Measurements from ENCODE around the gene MRPL57.
"Not testable (repeated sequence)": the region's sequence is repeated elsewhere in the genome, so short reads cannot be mapped to it uniquely, and the experiment has no call there.

MRPL57 gene

GRCh38 chr13:21176215-21176981 is at the start of gene MRPL57, which contains the start of gene SKA3:
Gene MRPL57 (plus strand): TSS chr13:21176658. CDS start chr13:21176917, 259 bp downstream.
Gene SKA3 (minus strand): TSS chr13:21176552. CDS start chr13:21176477, 75 bp downstream.
- peak; percentile 88 for DNase-seq (ENCODE audit: low read depth)

DNA sequence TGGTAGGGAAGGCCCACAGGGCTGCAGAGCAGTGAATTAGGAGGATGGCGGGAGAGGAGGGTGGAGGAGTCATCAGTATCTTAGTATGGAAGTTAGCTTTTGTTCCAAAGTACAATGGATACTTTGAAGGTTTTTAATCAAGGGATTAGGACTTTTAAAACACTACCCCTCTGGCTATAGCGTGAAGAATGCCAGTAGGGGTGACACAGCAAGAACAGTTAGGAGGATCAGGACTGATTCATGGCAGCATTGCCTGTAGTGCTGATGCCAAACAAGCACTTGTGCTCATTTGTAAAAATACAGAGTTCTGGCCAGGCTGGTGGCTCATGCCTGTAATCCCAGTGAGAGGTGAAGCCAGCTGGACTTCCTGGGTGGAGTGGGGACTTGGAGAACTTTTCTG is 46.3 kb upstream of the MRPL57 start:
- no peak for DNase-seq (ENCODE audit: low read depth)

DNA sequence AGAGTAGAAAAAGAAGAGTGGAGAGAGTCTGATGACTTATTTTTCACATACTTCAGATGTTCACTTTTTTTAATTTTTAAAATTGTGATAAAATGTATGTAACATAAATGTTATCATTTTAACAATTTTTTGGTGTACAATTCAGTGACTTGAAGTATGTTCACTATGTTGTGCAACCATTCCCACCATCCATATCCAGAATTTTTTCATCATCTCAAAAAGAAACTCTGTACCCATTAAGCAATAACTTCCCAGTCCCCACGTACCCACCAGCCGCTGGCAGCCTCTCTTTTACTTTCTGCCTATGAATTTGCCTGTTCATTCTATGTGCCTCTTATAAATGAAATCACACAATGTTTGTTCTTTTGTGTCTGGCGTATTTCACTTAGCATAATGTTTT is 43.4 kb upstream of the MRPL57 start:
- no peak for DNase-seq (ENCODE audit: low read depth)

- DNase-seq (ENCODE audit: low read depth): no peak
Observed at GRCh38 chr13:21134475-21134874, 42.0 kb upstream of the MRPL57 start.

GRCh38 chr13:21135833-21136232 is 40.6 kb upstream of the MRPL57 start:
- DNase-seq (ENCODE audit: low read depth): not testable (repeated sequence)

DNA sequence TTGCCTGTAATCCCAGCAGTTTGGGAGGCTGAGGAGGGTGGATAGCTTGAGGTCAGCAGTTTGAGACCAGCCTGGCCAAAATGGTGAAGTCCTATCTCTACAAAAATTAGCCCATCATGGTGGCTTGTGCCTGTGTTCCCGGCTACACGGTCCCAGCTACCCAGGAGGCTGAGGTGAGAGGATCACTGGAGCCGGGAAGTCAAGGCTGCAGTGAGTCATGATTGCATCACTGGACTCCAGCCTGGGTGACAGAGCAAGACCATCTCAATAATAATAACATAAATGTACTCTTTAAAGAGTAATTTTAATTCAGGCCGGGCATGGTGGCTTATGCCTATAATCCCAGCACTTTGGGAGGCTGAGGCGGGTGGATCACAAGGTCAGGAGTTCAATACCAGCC is 38.8 kb upstream of the MRPL57 start:
- DNase-seq (ENCODE audit: low read depth): no peak

DNA sequence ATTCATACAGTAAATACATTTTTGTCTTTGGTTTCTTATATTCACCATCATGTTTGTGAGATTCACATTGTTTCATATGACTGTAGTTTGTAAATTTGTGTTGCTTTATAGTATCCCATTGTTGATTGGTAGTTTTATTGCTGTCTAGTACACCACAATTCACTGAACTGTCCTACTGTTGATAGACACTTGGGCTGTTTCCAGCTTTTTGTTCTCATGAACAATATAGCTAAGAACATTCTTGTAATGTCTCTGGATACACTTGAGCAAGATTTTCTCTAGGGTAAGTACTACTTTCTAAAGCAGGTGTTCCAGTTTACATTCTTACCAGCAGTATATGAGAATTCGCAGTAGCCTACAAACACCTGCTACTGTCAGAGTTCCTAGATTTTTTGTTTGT is 37.9 kb upstream of the MRPL57 start:
- DNase-seq (ENCODE audit: low read depth): no peak

DNA sequence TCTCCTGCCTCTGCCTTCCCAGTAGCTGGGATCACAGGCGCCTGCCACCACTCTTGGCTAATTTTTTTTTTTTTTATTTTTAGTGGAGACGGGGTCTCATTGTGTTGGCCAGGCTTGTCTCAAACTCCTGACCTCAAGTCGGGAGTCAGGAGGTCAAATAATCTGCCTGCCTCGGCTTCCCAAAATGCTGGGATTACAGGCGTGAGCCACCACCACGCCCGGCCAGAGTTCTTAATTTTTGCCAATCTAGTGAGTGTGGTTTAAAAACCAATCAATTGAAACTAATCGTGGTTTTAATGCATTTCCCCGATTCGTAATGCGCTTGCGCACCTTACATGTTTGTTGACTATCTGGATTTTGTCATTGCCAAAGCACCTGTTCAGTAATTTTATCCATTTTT is 37.1 kb upstream of the MRPL57 start:
- no peak for DNase-seq (ENCODE audit: low read depth)

DNA sequence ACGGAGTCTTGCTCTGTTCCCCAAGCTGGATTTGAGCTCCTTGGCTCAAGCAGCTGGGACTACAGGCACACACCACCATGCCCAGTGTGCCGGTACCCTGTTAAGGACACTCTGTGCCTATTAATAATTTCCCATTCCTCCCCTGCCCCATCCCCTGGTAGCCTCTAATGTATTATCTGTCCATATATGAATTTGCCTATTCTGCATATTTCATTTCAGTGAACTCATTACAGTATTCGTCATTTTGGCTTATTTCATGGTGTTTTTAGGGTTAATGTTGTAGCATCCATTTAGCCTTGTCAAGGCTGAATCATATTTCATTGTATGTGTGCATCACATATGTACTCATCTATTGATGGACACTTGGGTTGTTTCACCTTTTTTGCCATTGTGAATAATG is 33.7 kb upstream of the MRPL57 start:
- DNase-seq (ENCODE audit: low read depth): no peak

- DNase-seq (ENCODE audit: low read depth): no peak
Observed at GRCh38 chr13:21147827-21148226, 28.6 kb upstream of the MRPL57 start.

GRCh38 chr13:21148557-21149258 is 27.8 kb upstream of the MRPL57 start:
- no peak for DNase-seq (ENCODE audit: low read depth)

GRCh38 chr13:21149568-21149967 is 26.9 kb upstream of the MRPL57 start:
- no peak for DNase-seq (ENCODE audit: low read depth)

DNA sequence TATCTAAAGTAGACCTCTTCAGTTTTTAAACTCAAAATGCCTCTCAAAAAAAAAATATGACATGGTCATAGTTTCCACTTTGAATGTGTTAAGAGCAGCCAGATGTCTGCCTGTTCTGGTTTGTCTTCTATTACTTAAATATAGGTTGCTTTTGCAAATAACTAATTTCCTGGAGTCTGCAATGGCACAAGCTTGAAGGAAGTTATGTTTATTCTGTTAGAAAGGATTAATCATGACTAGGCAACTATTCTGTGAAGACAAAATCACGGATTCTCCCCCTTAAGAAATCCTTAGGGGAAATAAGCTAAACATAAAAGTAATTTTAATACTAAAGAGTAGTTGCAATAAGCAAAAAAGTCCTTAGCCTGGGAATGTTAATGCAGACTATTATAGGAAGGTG is 26.4 kb upstream of the MRPL57 start:
- no peak for DNase-seq (ENCODE audit: low read depth)

DNA sequence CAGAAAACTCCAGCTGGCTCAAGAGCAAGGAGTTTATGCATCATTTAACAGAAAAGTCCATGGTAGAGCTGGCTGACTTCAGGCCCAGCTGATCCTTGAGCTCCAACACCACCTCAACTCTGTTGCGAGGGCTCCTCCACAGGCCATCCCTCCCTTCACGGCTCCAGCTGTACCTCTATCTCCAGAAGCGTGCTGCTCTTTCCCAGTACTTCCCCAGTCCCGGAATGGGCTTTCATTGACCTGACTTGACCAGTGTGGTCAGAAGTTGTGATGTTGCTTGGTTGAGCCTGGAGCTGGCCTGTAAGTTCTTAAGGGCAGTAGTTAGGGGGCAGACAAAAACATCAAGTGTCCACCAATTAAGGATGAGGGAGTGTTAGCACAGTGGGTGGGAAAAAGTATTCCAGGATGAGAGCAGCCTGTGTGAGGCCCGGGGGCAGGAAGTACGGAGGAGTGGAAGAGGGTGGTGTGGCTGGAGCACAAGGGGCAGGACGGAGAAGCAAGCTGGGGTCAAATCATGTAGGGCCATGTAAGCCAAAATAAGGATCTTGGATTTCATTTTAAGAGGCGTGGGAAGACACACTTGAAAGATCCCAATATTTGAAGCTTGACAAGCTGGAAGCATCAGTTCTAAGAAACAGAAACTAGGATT is 24.1 kb upstream of the MRPL57 start:
- DNase-seq (ENCODE audit: low read depth): no peak

DNA sequence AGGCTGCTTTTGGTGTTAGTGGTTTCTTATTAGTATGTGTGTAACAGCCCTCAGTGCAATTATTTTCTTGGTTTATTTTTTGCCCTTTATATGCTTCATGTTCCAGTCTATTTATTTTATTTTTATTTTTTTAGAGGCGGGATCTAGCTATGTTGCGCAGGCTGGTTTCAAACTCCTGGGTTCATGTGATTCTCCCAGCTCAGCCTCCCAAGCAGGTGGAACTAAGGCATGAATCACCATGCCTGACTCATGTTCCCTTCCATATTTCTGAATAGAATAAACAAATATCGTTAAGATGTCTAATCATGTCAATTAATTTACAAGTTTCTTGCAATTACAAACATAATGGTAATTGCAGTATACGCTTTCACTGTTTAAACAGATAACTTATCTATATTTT is 11.8 kb upstream of the MRPL57 start:
- no peak for DNase-seq (ENCODE audit: low read depth)

DNA sequence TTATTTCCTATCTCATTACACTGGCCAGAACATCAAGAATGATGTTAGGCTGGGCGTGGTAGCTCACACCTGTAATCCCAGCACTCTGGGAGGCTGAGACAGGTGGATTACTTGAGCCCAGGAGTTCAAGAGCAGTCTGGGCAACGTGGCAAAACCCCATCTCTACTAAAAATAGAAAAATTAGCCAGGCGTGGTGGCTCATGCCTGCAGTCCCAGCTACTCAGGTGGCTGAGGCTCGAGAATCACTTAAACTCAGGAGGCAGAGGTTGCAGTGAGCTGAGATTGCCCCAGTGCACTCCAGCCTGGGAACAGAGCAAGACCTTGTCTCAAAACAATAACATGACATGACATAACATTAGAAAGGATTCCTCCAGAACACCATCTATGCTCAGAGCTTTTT is 10.9 kb upstream of the MRPL57 start:
- DNase-seq (ENCODE audit: low read depth): not testable (repeated sequence)

- DNase-seq (ENCODE audit: low read depth): no peak
Observed at GRCh38 chr13:21171420-21171819, 5.0 kb upstream of the MRPL57 start.

DNA sequence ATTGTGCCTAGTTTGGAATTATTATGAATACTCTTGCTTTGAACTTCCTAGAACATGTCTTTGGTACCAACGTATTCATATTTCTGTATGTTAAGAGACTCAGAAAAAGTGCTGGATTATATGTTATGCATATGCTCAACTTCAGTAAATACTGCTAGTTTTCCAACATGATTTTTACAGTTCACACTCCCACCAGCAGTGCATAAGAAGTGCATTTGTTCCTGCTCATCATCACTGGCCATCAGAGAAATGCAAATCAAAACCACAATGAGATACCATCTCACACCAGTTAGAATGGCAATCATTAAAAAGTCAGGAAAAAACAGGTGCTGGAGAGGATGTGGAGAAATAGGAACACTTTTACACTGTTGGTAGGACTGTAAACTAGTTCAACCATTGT is 2.7 kb upstream of the MRPL57 start:
- DNase-seq (ENCODE audit: low read depth): not testable (repeated sequence)

DNA sequence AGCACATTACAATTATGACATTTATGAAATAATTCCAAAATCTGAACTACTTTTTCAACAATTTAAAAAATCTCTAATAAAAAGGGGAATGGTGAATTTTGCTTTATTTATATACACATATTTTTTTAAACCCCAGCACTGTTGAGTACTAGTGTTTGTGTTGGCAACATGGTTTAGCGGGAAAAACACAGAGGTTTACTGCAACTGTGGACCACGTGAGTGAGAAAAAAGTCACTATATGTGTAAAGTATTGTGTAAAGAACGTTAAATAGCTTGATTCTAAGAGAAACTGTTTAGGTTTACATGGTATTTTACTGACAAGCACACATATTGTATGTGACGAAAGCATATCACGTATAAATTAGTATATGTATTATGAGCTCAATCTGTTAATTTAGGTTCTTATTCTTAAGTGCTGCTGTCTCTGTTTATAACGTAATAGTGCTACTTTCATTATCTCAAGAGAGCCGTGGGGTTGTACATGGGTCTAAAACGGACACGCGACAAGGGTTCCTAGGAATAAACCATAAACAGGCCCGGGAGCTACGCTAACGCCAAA is 723 bp upstream of the MRPL57 start:
- DNase-seq (ENCODE audit: low read depth): no peak

GRCh38 chr13:21176982-21177284 is 475 bp downstream of the MRPL57 start:
- DNase-seq (ENCODE audit: low read depth): no peak

GRCh38 chr13:21181671-21182070 is 5.2 kb downstream of the MRPL57 start:
- DNase-seq (ENCODE audit: low read depth): no peak

DNA sequence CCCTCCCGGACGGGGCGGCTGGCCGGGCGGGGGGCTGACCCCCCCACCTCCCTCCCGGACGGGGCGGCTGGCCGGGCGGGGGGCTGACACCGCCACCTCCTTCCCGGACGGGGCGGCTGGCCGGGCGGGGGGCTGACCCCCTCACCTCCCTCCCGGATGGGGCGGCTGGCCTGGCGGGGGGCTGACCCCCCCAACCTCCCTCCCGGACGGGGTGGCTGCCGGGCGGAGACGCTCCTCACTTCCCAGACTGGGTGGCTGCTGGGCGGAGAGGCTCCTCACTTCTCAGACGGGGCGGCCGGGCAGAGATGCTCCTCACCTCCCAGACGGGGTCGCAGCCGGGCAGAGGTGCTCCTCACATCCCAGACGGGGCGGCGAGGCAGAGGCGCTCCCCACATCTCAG is 10.0 kb downstream of the MRPL57 start:
- DNase-seq (ENCODE audit: low read depth): not testable (repeated sequence)

DNA sequence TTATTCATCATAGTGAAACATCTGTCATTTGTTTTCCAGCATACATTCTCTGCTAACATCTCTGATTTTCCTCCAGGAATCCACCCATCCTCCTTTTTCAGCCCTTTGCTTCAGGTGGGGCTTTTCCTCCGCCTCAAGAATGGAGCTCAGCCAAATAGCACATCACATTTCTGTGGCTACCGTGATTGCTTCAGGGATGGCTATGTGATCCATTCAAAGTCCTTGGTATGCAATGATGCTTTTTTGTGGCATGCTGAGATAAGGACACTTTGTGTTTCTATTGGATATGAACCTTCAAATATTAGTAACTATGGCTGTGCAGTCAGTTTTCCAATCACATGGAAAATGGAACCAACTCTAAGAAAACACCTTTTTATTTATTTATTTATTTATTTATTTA is 18.3 kb downstream of the MRPL57 start:
- DNase-seq (ENCODE audit: low read depth): not testable (repeated sequence)

Measured in activated T-cell treated with anti-CD3 and anti-CD28 coated beads for 1 hour (primary cell).